Hematopoietic multipotent progenitor cell treated with erythropoietin and hydrocortisone succinate and interleukin-3 and kit ligand, for 15 days (in vitro differentiated cells): ENCODE data around the gene PDE3A.

Experiments
- DNase-seq: peaks from one replicate; pipeline ENCODE4 v3.0.0-alpha.2; 2015; ENCODE audit warnings: low spot score

Gene PDE3A

GRCh38 chr12:20711846-20712245 is 343.5 kb downstream of the PDE3A start:
- DNase-seq = no peak

- DNase-seq = no peak
Measured at GRCh38 chr12:20716037-20716436, 347.7 kb downstream of the PDE3A start.

GRCh38 chr12:20716985-20717384 is 348.6 kb downstream of the PDE3A start:
- DNase-seq = no peak

GRCh38 chr12:20718294-20718693 is 350.0 kb downstream of the PDE3A start:
- DNase-seq = no peak

GRCh38 chr12:20722142-20722541 is 353.8 kb downstream of the PDE3A start:
- DNase-seq = no peak

- DNase-seq = no peak
Measured at GRCh38 chr12:20731274-20731673, 362.9 kb downstream of the PDE3A start.
